ENCODE data around the gene KCNF1. TPM values are rescaled to one million over a fixed set of nuclear protein-coding genes. Genes with fewer than 3 reads are reported as not detected.

KCNF1 gene
- total RNA-seq, 2 donors from 2014 or later, result 5.2 to 17.0 TPM

- WGBS, 2 experiments (ENCODE audit: insufficient coverage in 1 of 2, insufficient read length in 1 of 2), result 93 to 95% methylated on average over 14 of the region's 14 CpGs
- Histone ChIP-seq H3K4me3 (ENCODE audit: low read length) (no peak overlapping the region), H3K9me3 (ENCODE audit: control insufficient read depth, low read length) (peaks cover 2% of the 10 kb centered on the region), H3K9ac (ENCODE audit: extremely low read depth, low read length, poor library complexity, severe bottlenecking) (no peak overlapping the region), H3K27me3 (ENCODE audit: control insufficient read depth, insufficient read depth, low read length, poor library complexity, severe bottlenecking) (no peaks in the 10 kb centered on the region), H3K36me3 (ENCODE audit: control insufficient read depth, insufficient read depth, low read length) (no peaks in the 10 kb centered on the region), H3K4me1 (ENCODE audit: control insufficient read depth, insufficient read depth, low read length) (no peaks in the 10 kb centered on the region), H3K27ac (ENCODE audit: low read depth, low read length) (no peak overlapping the region)
- Mint-ChIP-seq H3K9me3 (no peaks in the 10 kb centered on the region), H3K4me1 (peaks cover 21% of the 10 kb centered on the region), H3K36me3 (ENCODE audit: low read depth) (no peaks in the 10 kb centered on the region), H3K27ac (no peak overlapping the region), H3K27me3 (ENCODE audit: insufficient read depth) (no peaks in the 10 kb centered on the region), H3K4me3 (no peak overlapping the region)
- TF ChIP-seq CTCF (conservative IDR thresholded peaks at IDR 0.05), result no peak
- DNase-seq, result no peak
Observed at GRCh38 chr2:10931710-10932255, 20.0 kb downstream of the KCNF1 start.

GRCh38 chr2:10932345-10933151 lies 20.8 kb downstream of the KCNF1 start:
- no peak for DNase-seq
- H3K9ac ChIP-seq (ENCODE audit: extremely low read depth, low read length, poor library complexity, severe bottlenecking), result no peak overlapping the region
- H3K4me3 Mint-ChIP-seq, result no peak overlapping the region
- no peaks in the 10 kb centered on the region for H3K36me3 ChIP-seq (ENCODE audit: control insufficient read depth, insufficient read depth, low read length)
- peaks cover 21% of the 10 kb centered on the region for H3K4me1 Mint-ChIP-seq
- 72 to 90% methylated on average over 7 to 17 of the region's 17 CpGs for WGBS, 2 experiments (ENCODE audit: insufficient coverage in 1 of 2, insufficient read length in 1 of 2)
- H3K9me3 Mint-ChIP-seq, result peaks cover 7% of the 10 kb centered on the region
- H3K27ac Mint-ChIP-seq, result peak overlapping the region; percentile 56
- H3K4me1 ChIP-seq (ENCODE audit: control insufficient read depth, insufficient read depth, low read length), result no peaks in the 10 kb centered on the region
- H3K4me3 ChIP-seq (ENCODE audit: low read length), result no peak overlapping the region
- no peaks in the 10 kb centered on the region for H3K36me3 Mint-ChIP-seq (ENCODE audit: low read depth)
- H3K27me3 Mint-ChIP-seq (ENCODE audit: insufficient read depth), result no peaks in the 10 kb centered on the region
- H3K9me3 ChIP-seq (ENCODE audit: control insufficient read depth, low read length), result peaks cover 8% of the 10 kb centered on the region
- no peaks in the 10 kb centered on the region for H3K27me3 ChIP-seq (ENCODE audit: control insufficient read depth, insufficient read depth, low read length, poor library complexity, severe bottlenecking)
- TF ChIP-seq CTCF (conservative IDR thresholded peaks at IDR 0.05), result no peak
- H3K27ac ChIP-seq (ENCODE audit: low read depth, low read length), result no peak overlapping the region

DNA sequence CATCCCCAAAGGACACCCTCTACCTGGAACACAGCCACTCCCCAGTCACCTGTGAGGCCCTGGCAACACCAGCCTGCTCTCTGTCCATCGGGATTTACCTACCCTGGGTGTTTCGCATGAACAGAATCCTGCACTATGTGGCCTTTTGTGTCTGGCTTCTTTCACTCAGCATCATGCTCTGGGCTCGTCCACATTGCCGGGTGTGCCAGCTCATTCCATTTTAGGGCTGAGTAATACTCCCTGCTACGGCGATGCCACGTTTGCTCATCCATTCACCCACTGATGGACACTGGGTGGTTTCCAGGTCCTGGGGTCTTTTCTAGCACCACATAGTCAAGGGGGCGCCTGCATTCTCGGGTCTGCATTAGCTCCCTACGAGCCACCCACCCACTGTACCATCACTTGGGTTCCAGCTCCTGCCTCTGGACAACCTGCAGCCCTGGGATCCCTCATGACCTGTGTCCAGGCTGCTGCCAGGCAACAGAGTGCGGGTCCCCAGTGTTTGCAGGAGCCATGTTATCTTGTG lies 22.0 kb downstream of the KCNF1 start:
- H3K27ac Mint-ChIP-seq, result peak overlapping the region; percentile 56
- H3K27me3 Mint-ChIP-seq (ENCODE audit: insufficient read depth), result no peaks in the 10 kb centered on the region
- no peaks in the 10 kb centered on the region for H3K36me3 ChIP-seq (ENCODE audit: control insufficient read depth, insufficient read depth, low read length)
- no peak for DNase-seq
- H3K9me3 Mint-ChIP-seq, result peaks cover 19% of the 10 kb centered on the region
- H3K4me1 Mint-ChIP-seq, result peaks cover 21% of the 10 kb centered on the region
- no peaks in the 10 kb centered on the region for H3K4me1 ChIP-seq (ENCODE audit: control insufficient read depth, insufficient read depth, low read length)
- no peak overlapping the region for H3K4me3 Mint-ChIP-seq
- no peak overlapping the region for H3K9ac ChIP-seq (ENCODE audit: extremely low read depth, low read length, poor library complexity, severe bottlenecking)
- peaks cover 18% of the 10 kb centered on the region for H3K9me3 ChIP-seq (ENCODE audit: control insufficient read depth, low read length)
- no peak overlapping the region for H3K4me3 ChIP-seq (ENCODE audit: low read length)
- H3K27me3 ChIP-seq (ENCODE audit: control insufficient read depth, insufficient read depth, low read length, poor library complexity, severe bottlenecking), result no peaks in the 10 kb centered on the region
- WGBS, 2 experiments (ENCODE audit: insufficient coverage in 1 of 2, insufficient read length in 1 of 2), result 90 to 94% methylated on average over 11 of the region's 11 CpGs
- no peak for TF ChIP-seq CTCF (conservative IDR thresholded peaks at IDR 0.05)
- no peak overlapping the region for H3K27ac ChIP-seq (ENCODE audit: low read depth, low read length)
- no peaks in the 10 kb centered on the region for H3K36me3 Mint-ChIP-seq (ENCODE audit: low read depth)

Measured in endodermal cell (in vitro differentiated cells).